Measurements from ENCODE around the gene SSH2.

The SSH2 gene

DNA sequence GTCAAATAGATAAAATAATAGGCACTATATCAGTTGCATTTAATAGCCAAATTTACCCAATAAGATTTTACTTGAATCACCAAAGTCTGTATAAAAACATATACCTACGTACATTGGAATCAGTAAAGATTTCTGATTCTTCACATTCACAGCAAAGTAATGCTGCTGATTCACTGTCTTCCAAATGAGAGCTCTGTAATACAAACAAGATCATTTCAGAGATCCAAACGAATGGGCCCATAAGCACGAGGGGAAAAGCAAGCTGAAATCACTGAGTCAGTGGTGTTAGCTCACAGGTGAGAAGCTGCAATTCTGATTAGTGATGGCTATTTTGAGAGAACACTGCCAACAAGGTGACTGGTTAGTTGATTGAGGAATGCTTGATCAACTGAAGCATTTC is 81.3 kb downstream of the SSH2 start:
- H3K9ac ChIP-seq = no peak overlapping the region
- H4K20me1 ChIP-seq (ENCODE audit: insufficient read depth) = no peaks in the 10 kb centered on the region
- H3K4me1 ChIP-seq (ENCODE audit: low read depth, poor library complexity, severe bottlenecking) = peaks cover 10% of the 10 kb centered on the region
- H3K4me2 ChIP-seq = no peak overlapping the region
- no peaks in the 10 kb centered on the region for H3K27me3 ChIP-seq (ENCODE audit: insufficient read depth, low read depth)
- TF ChIP-seq, protein P1, sequence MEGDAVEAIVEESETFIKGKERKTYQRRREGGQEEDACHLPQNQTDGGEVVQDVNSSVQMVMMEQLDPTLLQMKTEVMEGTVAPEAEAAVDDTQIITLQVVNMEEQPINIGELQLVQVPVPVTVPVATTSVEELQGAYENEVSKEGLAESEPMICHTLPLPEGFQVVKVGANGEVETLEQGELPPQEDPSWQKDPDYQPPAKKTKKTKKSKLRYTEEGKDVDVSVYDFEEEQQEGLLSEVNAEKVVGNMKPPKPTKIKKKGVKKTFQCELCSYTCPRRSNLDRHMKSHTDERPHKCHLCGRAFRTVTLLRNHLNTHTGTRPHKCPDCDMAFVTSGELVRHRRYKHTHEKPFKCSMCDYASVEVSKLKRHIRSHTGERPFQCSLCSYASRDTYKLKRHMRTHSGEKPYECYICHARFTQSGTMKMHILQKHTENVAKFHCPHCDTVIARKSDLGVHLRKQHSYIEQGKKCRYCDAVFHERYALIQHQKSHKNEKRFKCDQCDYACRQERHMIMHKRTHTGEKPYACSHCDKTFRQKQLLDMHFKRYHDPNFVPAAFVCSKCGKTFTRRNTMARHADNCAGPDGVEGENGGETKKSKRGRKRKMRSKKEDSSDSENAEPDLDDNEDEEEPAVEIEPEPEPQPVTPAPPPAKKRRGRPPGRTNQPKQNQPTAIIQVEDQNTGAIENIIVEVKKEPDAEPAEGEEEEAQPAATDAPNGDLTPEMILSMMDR (conservative IDR thresholded peaks at IDR 0.05; ENCODE audit: low read depth, low read length) = no peak
- H3K79me2 ChIP-seq (ENCODE audit: insufficient read depth, low read depth) = no peaks in the 10 kb centered on the region
- no peak overlapping the region for H3K27ac ChIP-seq
- H2AFZ ChIP-seq (ENCODE audit: low read depth) = no peak overlapping the region
- no peak overlapping the region for H3K4me3 ChIP-seq (IDR thresholded peaks at IDR 0.05; ENCODE audit: insufficient read depth, low read depth, low read length)
- no peaks in the 10 kb centered on the region for H3K36me3 ChIP-seq (ENCODE audit: insufficient read depth)

DNA sequence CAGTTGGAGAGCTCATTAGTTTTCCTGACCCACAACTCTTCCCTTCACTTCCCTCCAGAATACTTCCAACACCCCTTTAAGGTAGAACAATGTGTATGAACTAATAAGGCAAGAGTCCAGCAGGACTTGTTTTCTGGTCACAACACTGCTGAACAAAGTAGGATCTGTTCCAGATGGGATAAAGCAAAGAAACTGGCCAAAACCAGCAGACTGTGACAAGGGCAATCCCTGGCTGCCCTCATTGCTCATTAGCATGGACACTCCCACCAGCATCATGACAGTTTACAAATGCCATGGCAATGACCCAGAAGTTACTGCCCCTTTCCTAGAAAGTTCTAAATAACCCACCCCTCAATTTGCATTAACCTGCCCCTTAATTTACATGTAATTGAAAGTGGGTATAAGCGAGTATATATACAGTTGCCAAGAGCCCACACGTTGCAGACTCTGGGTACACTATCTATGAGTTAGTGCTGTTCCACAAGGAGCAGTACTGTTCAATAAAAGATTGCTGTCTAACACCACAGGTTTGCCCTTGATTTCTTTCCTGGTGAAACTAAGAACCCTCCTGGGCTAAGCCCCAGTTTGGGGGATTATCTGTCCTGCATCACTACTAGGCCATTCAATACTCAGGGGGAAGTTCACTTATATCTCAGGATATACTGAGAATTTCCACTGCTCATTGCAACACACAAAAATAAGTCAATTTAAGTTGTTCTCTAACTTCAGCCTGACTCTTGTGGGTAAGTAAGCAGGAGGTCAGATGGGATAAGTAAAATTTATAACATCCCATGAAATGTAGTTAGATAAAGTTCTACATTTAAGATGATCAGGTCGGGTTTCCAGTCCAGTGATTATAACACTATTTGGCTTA is 82.3 kb downstream of the SSH2 start:
- no peak overlapping the region for H3K27ac ChIP-seq

DNA sequence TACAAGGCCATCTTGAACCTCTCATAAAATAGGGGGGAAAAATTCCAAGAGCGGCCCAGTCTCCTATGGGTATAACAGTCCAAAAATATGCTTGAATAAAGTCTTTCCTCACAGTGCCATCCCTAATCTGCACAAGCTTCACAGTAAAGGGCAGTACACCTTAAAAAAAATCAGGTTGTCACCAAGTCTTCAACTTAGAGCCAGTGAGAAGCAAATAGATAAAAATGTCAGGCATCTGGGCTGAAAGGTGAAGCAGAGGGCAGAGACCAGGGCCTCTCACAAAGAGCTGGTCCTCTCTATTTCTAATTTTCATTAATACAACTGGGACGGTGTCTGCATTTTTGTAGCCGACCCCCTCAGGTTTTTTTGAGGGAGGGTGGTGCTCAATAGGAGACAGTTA is 82.9 kb downstream of the SSH2 start:
- Histone ChIP-seq H3K4me1 (ENCODE audit: low read depth, poor library complexity, severe bottlenecking) (peaks cover 3% of the 10 kb centered on the region), H3K79me2 (ENCODE audit: insufficient read depth, low read depth) (no peaks in the 10 kb centered on the region), H3K36me3 (ENCODE audit: insufficient read depth) (no peaks in the 10 kb centered on the region), H4K20me1 (ENCODE audit: insufficient read depth) (no peaks in the 10 kb centered on the region), H2AFZ (ENCODE audit: low read depth) (no peak overlapping the region), H3K4me3 (IDR thresholded peaks at IDR 0.05; ENCODE audit: insufficient read depth, low read depth, low read length) (no peak overlapping the region), H3K4me2 (no peak overlapping the region), H3K9ac (no peak overlapping the region), H3K27ac (no peak overlapping the region), H3K27me3 (ENCODE audit: insufficient read depth, low read depth) (no peaks in the 10 kb centered on the region)
- TF ChIP-seq, protein P1 (conservative IDR thresholded peaks at IDR 0.05; ENCODE audit: low read depth, low read length) = no peak

More for the DNA sequence above, 82.3 kb downstream of the SSH2 start:
- Histone ChIP-seq H3K4me3 (IDR thresholded peaks at IDR 0.05; ENCODE audit: insufficient read depth, low read depth, low read length) (no peak overlapping the region), H3K36me3 (ENCODE audit: insufficient read depth) (no peaks in the 10 kb centered on the region), H3K79me2 (ENCODE audit: insufficient read depth, low read depth) (no peaks in the 10 kb centered on the region), H3K4me2 (no peak overlapping the region), H3K9ac (no peak overlapping the region), H3K27me3 (ENCODE audit: insufficient read depth, low read depth) (no peaks in the 10 kb centered on the region), H3K4me1 (ENCODE audit: low read depth, poor library complexity, severe bottlenecking) (peaks cover 10% of the 10 kb centered on the region), H2AFZ (ENCODE audit: low read depth) (no peak overlapping the region), H4K20me1 (ENCODE audit: insufficient read depth) (no peaks in the 10 kb centered on the region)
- TF ChIP-seq, protein P1 (conservative IDR thresholded peaks at IDR 0.05; ENCODE audit: low read depth, low read length) = no peak

DNA sequence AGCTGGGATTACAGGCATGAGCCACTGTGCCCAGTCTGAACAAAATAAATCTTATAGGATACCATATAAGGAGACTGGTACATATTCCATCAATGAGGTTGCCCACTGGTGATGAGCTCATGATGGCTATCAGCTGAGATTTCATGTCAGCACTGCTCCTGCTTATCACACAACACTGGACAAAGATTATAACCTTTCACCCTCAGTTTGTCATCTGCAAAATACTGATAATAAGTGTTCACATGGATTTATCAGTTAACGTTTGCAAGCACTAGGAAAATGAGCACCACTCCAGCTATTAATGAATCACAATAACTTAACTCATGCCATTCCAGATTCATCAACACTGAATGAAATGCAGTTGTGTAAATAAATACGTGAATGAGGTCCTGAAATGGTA is 83.7 kb downstream of the SSH2 start:
- TF ChIP-seq, protein P1 (conservative IDR thresholded peaks at IDR 0.05; ENCODE audit: low read depth, low read length) = no peak
- Histone ChIP-seq H3K36me3 (ENCODE audit: insufficient read depth) (no peaks in the 10 kb centered on the region), H4K20me1 (ENCODE audit: insufficient read depth) (no peaks in the 10 kb centered on the region), H3K4me2 (no peak overlapping the region), H3K79me2 (ENCODE audit: insufficient read depth, low read depth) (no peaks in the 10 kb centered on the region), H2AFZ (ENCODE audit: low read depth) (no peak overlapping the region), H3K27me3 (ENCODE audit: insufficient read depth, low read depth) (no peaks in the 10 kb centered on the region), H3K4me1 (ENCODE audit: low read depth, poor library complexity, severe bottlenecking) (no peaks in the 10 kb centered on the region), H3K9ac (no peak overlapping the region), H3K27ac (no peak overlapping the region), H3K4me3 (IDR thresholded peaks at IDR 0.05; ENCODE audit: insufficient read depth, low read depth, low read length) (no peak overlapping the region)

Measured in KMS-11 (cell line).